ENCODE data around the gene NELL2.
"Not testable (repeated sequence)": the region's sequence is repeated elsewhere in the genome, so short reads cannot be mapped to it uniquely, and the experiment has no call there.

The NELL2 gene

GRCh38 chr12:44694017-44694416 lies 182.1 kb downstream of the NELL2 start:
- no peak for DNase-seq (ENCODE audit: low read depth in 2 of 2)

DNA sequence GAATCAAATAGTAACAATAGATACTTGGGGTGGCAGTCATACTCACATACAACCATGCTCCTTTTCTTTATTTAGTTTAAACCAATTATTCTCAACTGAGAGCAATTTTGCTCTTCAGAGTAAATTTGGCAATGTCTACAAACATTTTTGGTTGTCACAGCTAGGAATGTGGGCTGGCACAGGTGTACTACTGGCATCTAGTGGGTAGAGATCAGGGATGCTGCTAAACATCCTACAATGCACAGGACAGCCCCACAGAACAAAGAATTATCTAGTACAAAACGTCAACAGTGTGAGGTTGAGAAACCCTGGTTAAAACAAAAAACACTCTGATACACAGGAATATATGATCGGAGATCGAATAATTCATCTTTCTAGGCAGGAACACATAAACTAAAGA lies 186.5 kb downstream of the NELL2 start:
- no peak for DNase-seq (ENCODE audit: low read depth in 2 of 2)

DNA sequence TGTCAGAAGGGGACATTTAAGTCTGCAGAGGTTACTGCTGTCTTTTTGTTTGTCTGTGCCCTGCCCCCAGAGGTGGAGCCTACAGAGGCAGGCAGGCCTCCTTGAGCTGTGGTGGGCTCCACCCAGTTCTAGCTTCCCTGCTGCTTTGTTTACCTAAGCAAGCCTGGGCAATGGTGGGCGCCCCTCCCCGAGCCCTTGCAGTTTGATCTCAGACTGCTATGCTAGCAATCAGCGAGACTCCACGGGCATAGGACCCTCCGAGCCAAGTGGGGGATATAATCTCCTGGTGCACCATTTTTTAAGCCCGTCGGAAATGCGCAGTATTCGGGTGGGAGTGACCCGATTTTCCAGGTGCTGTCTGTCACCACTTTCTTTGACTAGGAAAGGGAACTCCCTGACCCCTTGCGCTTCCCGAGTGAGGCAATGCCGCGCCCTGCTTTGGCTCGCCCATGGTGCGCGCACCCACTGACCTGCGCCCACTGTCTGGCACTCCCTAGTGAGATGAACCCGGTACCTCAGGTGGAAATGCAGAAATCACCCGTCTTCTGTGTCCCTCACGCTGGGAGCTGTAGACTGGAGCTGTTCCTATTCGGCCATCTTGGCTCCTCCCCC lies 189.2 kb downstream of the NELL2 start:
- DNase-seq (ENCODE audit: low read depth in 2 of 2): not testable (repeated sequence)

- DNase-seq (ENCODE audit: low read depth in 2 of 2): no peak
Observed at GRCh38 chr12:44677724-44678123, 198.4 kb downstream of the NELL2 start.

- no peak for DNase-seq (ENCODE audit: low read depth in 2 of 2)
Observed at GRCh38 chr12:44674875-44675274, 201.2 kb downstream of the NELL2 start.

DNA sequence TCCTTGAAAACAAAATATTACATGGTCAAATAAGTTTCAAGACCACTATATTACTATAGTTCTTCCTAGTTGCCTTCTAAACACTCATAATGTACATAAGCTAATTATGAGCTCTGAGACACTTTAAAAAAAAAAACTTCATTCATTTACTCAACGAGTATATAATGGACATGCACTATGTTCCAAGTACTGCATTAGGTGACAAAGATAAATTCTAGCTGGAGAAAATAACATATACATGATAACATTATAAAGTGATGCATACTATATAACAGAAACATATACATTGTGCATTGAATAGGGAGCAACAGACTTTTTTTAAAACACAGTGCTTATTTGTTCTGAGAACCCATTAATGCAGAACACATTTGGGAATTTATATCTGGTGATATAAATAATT lies 202.3 kb downstream of the NELL2 start:
- no peak for DNase-seq (ENCODE audit: low read depth in 2 of 2)

DNA sequence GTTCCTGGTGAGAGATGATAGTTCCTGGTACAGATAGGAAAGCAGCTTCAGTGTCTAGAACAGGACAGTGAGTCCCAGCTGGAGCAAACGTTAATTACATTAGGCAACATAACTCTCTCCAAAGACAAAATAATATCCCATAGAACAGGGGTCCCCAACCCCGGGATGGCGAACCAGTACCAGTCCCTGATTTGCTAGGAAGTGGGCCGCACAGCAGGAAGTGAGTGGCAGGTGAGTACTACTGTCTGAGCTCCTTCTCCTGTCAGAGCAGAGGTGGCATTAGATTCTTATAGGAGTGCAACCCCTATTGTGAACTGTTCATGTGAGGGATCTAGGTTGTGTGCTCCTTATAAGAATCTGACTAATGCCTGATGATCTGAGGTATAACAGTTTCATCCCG lies 204.1 kb downstream of the NELL2 start:
- no peak for DNase-seq (ENCODE audit: low read depth in 2 of 2)

- no peak for DNase-seq (ENCODE audit: low read depth in 2 of 2)
Observed at GRCh38 chr12:44668443-44668842, 207.7 kb downstream of the NELL2 start.

GRCh38 chr12:44667461-44667860 lies 208.7 kb downstream of the NELL2 start:
- no peak for DNase-seq (ENCODE audit: low read depth in 2 of 2)

DNA sequence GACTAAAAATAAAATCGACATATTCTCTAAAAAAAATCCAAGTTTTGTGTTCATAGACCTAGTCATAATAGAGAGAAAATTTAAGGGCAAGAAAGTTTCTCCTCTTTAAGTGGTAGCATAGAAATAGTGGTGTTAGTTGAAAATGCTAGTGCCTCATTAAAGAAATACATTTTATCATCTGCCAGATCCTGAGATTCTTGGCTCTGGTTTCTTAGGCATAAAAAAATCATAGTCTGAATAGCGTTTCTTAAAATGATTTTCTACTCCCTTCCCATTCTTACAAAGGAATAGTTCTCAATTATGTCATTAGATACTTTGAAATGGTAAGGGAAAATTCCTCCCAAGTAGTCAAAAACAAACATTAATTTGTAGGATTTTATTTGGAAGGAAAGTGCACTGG lies 212.8 kb downstream of the NELL2 start:
- no peak for DNase-seq (ENCODE audit: low read depth in 2 of 2)

DNA sequence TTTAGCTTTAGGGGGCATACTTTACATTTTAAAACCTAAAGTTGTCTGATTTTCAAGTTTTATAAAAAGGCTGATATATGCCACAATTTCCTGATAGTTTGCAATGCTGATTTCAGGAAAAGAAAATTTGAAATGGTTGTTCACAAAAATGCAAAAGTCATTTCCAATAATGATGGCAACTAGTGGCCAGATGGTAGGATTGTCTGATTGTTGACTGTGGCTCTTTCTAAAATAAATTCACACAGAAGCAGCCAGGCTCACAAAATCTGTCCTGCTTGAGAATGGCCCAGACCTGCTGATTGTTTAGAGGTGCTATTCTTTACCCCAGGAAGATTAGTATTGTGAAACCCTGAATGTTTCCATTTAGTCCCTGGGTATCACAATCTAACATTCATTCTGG lies 220.3 kb downstream of the NELL2 start:
- no peak for DNase-seq (ENCODE audit: low read depth in 2 of 2)

- DNase-seq (ENCODE audit: low read depth in 2 of 2): no peak
Observed at GRCh38 chr12:44654646-44655639, 221.2 kb downstream of the NELL2 start.

GRCh38 chr12:44653861-44654527 lies 222.1 kb downstream of the NELL2 start:
- no peak for DNase-seq (ENCODE audit: low read depth in 2 of 2)

DNA sequence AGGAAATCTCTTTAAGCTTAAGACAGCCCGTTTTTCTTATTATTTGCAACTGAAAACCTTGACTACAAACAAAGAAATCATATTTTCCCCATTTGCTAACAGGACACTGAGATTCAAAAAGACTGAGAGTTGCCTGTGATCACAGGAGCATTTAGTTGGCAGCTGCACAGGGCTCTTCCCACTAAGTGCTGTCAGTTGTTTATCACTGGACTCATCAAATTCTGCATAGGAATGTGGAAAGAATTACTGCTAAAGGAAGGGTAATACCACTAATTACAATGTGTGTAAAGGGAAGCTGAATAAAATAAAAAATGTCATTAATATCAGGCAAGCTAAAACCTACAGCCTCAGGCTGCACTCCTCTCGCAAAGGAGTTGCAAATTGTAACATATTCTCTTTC lies 226.4 kb downstream of the NELL2 start:
- DNase-seq (ENCODE audit: low read depth in 2 of 2): no peak

- no peak for DNase-seq (ENCODE audit: low read depth in 2 of 2)
Observed at GRCh38 chr12:44647917-44648690, 228.0 kb downstream of the NELL2 start.

GRCh38 chr12:44640427-44641190 lies 235.5 kb downstream of the NELL2 start:
- no peak for DNase-seq (ENCODE audit: low read depth in 2 of 2)

DNA sequence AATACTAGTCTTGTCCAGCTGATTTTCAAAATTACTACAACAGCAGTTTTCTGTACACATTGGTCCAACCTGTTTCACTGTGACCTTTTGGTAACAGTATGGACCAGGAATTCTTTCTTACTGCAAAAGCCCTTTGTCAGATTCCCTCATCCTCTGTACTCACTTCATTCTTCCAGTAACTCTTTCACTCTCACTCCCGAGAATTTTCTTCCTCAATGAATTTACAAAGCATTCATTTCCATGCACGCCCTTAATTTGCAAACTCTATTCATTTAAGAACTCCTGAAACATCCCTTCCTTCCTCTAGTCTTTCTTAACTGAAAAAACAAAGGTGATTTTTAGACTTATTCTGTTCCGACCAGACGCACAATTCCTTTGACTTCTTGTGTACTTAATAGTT lies 238.2 kb downstream of the NELL2 start:
- DNase-seq (ENCODE audit: low read depth in 2 of 2): no peak

GRCh38 chr12:44628180-44628579 lies 247.9 kb downstream of the NELL2 start:
- DNase-seq (ENCODE audit: low read depth in 2 of 2): peak in 1 of 2 donors; percentile 24

DNA sequence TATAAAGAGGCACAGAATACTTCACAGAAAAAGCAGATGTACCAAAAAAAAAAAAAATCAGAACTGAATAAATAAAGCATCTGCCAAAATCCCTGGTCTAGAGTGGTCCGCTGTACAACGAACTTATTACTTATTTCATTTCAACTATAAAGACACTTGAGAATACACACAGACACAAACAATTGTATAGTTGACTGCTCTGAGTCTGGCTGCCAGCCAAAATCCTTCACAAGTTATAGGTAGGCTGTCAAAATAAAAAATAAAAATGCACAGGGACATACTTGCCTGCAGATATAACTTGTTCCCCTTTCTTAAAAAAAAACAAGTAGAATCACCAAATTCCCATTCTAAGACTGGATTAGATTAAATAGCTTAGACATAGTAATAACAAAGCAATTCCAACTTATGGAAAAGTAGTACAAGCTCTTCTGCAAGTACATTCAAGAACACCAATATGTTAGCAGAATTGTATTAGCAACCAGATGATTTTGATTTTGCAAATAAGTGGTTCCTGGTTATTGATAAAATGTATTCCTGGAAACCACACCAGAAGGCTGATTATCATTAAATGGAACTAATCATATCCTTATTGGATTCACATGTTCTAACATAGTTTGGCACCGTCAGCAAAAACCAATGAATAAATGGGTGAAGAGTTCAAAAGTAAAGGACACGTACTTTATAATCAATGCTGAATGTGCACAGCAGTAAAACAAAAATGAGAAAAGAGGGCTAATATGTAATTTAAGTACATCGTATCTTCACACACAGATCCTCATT lies 248.5 kb downstream of the NELL2 start:
- no peak for DNase-seq (ENCODE audit: low read depth in 2 of 2)

- no peak for DNase-seq (ENCODE audit: low read depth in 2 of 2)
Observed at GRCh38 chr12:44626883-44627282, 249.2 kb downstream of the NELL2 start.

Measured in stimulated activated CD8-positive, alpha-beta memory T cell treated with anti-CD3 and anti-CD28 coated beads, Interleukin-15, amount 100 ng/mL, for 48 hours (primary cell).